HuH-7 (cell line): ENCODE measurements around the gene IGDCC3.
"Not testable (repeated sequence)": the region's sequence is repeated elsewhere in the genome, so short reads cannot be mapped to it uniquely, and the experiment has no call there.

Source experiments
- DNase-seq: peaks from one replicate; pipeline ENCODE4 v3.0.0; 2011; ENCODE audit warnings: low spot score

Gene IGDCC3

GRCh38 chr15:65405791-65406423 is 28.1 kb upstream of the IGDCC3 start:
- no peak for DNase-seq

GRCh38 chr15:65404186-65404872 is 26.5 kb upstream of the IGDCC3 start:
- no peak for DNase-seq

DNA sequence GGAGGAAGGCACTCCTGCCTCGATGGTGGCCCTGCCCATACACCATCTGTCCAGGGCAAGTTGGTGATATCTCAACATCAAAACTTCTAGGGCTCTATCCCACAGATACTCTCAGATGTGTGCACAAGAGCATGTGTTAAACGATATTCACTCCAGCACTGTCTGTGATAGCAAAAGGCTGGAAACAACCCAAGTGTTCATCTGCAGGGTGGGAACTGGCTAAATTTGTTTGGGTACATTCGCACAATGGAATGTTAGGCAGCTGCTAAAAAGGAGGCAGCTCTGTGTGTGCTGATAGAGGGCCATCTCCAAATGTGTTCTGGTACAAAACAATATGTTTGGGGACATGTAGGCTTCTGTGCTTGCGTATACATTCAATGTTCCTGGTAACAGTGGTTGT is 25.2 kb upstream of the IGDCC3 start:
- no peak for DNase-seq

GRCh38 chr15:65401611-65402240 is 23.9 kb upstream of the IGDCC3 start:
- no peak for DNase-seq

- peak; percentile 99 for DNase-seq
These were observed 23.2 kb upstream of the IGDCC3 start for GRCh38 chr15:65400760-65401610.

DNA sequence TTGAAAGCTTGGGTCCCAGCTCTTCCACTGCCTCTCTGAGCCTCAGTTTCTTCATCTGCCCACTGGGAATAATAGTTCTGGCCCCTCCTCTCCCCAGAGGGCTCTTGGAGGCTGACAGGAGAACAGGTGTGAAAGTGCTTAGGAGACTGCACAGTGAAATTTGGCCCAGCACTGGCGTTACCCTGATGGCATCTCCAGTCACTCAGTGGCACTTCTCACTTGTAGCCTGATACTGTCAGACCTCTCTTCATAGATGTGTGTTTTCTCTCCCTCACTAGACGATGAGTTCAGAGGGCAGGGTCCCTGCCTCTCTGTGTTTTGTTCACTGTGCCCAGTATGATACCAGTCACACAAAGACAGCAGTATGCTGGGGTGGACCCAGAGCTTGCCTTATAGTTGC is 22.2 kb upstream of the IGDCC3 start:
- no peak for DNase-seq

DNA sequence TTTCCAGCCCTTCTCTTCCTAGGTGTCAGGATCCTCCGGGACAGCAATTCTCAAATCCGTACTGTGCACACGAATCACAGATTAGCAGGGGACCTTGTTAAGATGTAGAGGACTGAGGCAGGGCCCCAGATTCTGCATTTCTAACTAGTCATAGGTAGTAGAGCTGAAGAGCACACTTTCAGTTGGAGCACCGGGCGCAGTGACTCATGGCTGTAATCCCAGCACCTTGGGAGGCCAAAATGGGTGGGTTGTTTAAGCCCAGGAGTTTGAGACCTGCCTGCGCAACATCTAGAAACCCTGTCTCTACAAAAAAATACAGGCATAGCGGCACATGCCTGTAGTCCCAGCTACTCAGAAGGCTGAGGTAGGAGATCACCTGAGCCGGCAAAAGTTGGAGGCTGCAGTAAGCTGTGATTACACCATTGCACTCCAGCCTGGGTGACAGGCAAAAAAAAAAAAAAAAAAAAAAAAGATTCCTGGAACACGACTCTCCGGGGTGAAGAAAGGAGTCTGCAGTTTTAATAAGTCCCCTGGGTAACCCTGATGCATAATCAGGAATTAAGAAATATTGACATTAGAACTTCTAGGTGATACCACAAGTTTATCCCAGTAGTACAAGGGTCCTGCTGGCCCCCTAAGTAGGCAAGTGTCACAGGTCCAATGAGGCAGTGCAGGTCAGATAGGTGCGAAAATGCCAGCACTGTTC is 21.4 kb upstream of the IGDCC3 start:
- DNase-seq = no peak

DNA sequence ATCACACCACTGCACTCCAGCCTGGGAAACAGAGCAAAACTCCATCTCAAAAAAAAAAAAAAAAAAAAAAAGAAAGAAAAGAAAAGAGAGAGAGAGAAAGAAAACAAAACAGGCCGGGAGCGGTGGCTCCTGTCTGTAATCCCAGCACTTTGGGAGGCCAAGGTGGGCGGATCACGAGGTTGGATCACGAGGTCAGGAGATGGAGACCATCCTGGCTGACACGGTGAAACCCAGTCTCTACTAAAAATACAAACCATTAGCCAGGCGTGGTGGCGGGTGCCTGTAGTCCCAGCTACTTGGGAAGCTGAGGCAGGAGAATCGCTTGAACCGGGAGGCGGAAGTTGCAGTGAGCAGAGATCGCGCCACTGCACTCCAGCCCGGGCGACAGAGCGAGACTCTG is 20.7 kb upstream of the IGDCC3 start:
- not testable (repeated sequence) for DNase-seq

DNA sequence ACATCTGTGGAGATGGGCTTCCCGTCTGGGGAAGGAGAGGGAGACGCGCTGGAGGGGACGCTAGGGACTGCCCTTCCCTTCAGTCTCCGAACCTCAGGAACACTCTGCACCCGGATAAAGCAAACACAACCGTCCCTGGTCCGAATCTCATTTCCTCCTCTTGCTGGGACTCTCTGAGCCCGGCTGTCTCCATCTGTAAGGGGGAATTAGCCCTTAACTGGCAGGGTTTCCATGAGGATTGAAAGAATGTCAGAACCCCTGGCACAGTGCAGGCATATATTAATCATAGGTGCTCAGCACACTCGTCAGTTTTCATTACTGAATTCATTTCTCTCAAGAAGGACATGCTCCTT is 19.1 kb upstream of the IGDCC3 start:
- no peak for DNase-seq

DNA sequence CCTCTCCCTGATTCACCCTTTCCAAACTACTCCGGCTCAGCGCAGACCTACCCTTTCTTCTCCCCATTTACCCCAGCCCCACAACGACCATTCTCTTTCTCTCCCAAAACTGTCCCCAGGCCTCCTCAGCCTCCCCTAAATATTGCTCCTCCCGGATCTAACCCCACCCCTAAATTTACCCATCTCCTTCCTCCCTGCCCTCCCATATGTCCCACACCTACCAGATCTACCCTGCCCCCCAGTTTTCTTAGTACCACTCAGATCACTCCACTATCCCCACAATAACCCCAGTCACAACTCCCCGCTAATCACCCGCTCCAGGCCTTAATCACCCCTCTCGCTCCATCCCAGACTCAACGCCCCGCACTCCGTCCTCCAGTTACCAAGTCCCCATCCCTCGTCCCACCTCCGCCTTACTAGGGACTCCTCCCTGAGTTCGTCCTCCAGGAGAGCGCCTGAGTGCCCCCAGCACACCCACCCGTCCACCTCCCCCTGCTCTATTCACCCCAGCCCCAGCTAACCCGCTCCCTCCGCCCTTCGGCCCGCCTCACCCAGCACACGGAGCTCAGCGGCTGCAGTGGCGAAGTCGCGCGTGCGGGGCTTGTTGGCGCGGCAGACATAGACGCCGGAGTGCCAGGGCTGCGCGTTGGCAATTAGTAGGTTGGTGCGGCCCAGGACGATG is 18.6 kb upstream of the IGDCC3 start:
- DNase-seq = no peak

DNA sequence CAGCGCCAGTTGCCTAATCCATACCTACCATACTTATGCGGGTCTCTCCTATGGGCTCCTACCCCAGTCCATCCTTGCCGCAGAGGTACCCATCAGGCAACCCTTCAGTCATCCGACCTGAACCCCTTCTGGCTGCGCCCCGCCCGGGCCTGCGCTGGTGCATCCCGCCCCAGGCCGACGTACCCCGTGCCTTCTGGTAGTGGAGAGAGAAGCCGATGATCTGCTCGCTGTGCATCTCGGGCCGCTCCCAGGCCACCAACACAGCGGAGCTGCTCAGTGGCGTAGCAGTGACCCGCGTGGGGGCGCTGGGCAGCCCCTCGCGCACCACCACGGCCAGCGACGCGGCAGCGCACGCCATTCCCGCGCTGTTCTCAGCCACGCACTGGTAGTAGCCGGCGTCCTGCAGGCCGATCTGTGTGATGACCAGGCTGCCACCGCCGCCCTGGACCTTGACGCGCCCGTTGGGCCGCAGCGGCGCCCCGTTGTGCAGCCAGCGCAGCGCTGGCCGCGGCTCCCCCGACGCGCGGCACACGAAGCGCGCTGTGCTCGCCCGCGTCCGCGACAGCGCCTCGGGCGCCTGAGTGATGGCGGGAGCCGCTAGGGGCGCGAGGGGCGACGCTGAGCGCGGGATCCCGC is 17.9 kb upstream of the IGDCC3 start:
- no peak for DNase-seq

DNA sequence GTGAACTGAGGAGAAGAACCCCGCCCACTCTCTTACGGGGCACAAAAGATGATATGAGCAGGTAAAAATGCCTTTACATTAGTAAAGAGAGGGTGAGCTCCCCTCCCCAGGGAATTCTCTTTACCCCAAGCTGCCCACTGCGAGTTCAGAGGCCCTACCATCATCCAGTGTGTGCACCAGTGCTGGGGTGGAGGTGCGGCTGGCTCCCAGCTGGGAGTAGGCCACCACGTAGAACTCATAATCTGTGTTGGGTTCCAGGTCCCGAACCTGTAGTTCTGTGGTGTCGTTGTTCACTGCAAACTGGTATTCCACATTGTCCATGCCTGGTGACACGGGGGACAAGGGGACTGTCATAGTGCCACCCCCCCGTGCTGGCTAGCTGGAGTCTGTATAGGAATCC is 17.1 kb upstream of the IGDCC3 start:
- no peak for DNase-seq

GRCh38 chr15:65394280-65394789 is 16.5 kb upstream of the IGDCC3 start:
- no peak for DNase-seq

GRCh38 chr15:65393557-65393956 is 15.8 kb upstream of the IGDCC3 start:
- DNase-seq = no peak

DNA sequence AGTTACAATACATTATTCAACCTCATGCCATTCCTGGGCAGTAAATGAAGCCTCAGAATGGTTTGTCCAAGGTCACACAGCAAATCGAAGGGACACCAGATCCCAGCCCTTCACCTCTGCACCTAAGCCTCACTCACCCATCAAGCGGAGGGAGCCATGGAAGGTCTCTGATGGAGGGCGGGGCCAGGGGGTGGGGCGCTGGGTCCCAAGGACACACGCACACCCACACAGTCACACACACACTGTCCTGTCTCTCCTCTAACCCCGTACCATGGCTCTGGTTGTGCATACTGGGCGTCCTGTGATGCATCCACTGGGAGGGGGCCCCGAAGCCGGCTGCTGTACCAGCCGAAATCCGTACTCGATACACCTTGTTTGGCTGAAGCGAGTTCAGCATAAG is 15.3 kb upstream of the IGDCC3 start:
- DNase-seq = no peak

DNA sequence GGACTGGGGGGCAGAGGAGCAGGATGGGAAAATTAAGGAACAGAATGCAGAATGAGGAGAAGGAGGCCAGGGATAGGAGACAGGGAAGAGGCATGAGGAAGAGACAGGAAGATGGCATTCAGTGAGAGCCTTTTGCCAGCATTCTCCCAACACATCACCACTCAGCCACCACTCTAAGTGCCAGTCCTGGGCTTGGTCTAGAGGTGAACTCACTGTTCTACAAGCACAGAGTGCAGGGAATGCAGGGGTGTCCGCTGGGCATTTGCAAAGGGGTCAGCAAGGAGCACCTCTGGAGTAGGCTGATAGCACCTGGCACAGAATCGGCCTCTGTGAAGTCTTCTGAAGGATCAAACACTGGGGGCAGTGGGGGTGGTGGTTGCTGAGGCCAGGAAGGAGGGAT is 14.6 kb upstream of the IGDCC3 start:
- no peak for DNase-seq

GRCh38 chr15:65391732-65392131 is 13.9 kb upstream of the IGDCC3 start:
- DNase-seq = no peak

- no peak for DNase-seq
These were observed 12.6 kb upstream of the IGDCC3 start for GRCh38 chr15:65390447-65390846.

DNA sequence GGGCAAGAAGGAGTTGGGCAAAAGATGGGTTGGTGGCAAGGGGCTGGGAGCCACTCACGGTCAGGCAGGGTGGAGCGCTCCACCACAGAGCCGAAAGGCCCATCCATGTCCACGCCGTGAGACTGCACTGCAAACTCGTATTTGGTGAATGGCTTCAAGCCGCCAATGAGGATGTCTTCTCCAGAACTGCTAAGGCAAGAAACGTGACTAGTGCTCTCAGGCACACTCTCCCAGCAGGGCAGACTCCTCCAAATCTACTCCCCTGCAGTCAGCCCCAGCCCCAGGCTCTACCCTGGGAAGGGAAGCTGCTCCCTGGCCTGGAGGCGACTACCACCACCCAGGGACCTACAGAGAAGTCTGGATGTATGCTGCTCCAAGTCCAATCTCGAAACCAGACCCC is 11.4 kb upstream of the IGDCC3 start:
- no peak for DNase-seq

- DNase-seq = no peak
These were observed 10.7 kb upstream of the IGDCC3 start for GRCh38 chr15:65388306-65389080.
